ENCODE results near the gene STX16.

The STX16 gene

GRCh38 chr20:58619077-58619863 is 31.8 kb upstream of the STX16 start:
- DNase-seq = no peak

GRCh38 chr20:58619864-58620431 is 31.1 kb upstream of the STX16 start:
- no peak for DNase-seq

DNA sequence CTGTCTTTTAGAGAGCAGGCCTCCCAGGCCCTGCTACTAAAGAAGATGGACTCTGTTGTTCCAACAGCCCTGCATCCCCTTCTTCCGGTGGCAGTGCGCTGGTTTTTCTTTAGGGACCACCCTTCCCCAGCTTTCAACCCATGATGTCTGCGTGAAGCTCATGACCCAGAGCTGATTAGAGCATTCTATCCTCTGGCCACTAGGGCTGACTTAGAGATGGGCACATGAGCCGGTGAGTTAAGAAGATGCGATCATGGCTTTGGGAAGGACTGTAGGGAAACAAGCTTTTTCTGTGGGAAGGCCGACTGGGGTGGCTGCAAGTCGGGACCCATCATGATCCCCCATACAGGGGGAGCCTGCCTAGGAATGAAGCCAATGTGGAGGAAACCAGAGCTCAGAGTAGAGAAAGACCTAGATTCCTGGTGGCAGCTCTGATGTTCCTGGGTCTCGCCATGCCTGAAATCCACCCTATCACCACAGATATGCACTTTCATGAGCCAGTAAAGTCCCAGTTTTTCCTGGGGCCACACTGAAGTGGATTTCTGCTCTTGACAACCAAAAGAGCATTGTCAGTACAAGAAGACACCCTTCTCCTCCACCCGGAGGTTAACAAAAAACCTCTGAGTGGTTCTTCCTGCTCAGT is 29.1 kb upstream of the STX16 start:
- no peak for DNase-seq

- no peak for DNase-seq
Measured at GRCh38 chr20:58622671-58623578, 28.2 kb upstream of the STX16 start.

DNA sequence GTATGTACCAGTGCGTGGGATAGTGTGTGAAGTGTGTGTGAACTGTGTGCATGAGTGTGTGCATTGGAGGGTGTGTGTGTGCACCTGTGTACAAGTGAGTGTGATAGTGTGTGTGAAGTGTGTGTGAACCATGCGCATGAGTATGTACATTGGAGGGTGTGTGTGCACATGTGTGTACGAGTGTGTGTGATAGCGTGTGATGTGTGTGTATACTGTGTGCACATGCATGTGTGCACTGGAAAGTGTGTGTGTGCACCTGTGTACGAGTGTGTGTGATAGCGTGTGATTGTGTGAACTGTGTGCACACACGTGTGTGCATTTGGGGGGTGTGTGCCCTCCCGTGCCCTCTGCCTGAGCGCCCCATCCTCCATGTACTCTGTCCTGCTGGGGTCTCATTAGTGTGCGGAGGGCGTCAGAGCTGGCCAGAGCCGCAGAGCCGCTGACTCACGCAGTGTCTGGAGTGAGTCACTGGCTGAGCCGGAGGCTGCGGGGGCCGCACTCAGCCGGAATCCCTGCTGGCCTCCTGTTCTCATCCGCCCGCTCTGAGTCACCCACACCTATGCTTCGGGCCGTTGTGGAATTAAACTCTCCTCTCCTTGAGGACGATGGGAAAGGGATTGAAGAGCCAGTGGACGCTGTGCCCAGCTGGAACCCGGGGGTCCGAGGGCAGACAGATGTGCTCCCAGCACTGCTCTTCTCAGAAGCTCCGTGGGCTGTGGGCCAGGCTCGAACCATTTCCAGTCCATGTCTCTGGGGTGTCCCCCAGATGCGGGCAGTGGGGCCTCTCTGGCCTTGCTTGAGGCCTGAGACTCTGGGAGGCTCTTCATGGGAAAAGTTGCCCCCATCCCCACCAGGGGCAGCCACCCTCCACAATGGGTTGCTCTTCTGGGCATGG is 27.3 kb upstream of the STX16 start:
- DNase-seq = no peak

GRCh38 chr20:58624687-58625086 is 26.4 kb upstream of the STX16 start:
- DNase-seq = no peak

DNA sequence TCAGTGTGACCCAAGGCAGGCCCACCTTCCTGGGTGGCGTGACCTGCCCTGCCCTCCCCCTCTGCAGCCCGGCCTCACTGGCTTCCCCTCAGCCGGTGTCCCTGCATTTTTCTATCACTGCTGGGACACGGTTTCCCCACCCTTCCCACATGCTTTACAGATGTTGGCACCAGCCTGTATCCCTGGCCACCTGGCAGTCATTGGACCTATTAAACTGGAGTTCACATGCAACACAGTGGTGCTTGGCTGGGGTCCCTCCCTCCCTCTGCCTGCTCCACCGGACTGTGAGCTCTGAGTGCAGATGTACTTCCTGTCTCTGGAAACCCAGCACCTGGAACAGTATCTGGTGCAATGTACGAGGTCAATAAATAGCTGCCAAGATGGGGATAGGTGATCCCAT is 25.5 kb upstream of the STX16 start:
- no peak for DNase-seq

DNA sequence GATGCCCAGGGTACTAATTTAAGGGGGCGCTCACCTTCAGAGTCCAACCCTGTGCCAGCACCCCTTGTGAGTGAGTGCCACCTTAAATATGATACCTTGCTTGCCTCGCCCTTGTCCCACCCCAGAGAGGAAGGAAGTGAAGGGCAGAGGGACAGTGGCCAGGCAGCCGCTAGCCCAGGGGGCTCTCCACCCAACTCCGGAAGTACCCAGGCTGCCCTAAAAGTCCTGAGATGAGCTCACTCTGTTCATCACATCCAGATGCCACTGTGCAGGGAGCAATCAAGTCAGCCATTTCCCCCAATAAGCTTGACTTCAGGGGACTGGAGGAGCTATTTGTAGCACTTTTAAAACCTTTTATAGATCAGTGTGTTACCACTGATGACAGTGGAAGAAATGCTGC is 25.0 kb upstream of the STX16 start:
- DNase-seq = no peak

GRCh38 chr20:58627212-58628072 is 23.6 kb upstream of the STX16 start:
- no peak for DNase-seq

- DNase-seq = no peak
Measured at GRCh38 chr20:58628491-58629214, 22.4 kb upstream of the STX16 start.

- no peak for DNase-seq
Measured at GRCh38 chr20:58629215-58629580, 21.9 kb upstream of the STX16 start.

GRCh38 chr20:58630063-58630462 is 21.0 kb upstream of the STX16 start:
- DNase-seq = no peak

GRCh38 chr20:58633161-58634053 is 17.7 kb upstream of the STX16 start:
- DNase-seq = no peak

DNA sequence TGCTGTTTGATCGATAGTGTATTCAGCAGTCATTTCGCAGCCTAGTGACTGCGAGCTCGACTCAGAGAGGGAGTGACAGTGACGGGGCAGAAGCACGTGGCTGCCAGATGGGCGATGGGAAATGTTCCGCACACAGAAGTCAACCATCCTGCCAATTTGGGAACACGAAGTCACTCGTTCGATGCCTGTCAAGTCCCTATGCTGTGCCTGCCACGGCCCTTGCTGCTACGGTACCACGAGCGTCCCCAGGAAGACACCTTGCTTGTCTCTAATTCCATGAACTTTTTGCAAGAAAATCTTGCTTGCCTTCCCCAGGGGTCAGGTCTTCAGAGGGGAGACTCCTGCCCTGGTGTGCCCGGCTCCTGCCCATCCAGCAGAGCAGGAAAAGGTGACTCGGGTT is 17.0 kb upstream of the STX16 start:
- DNase-seq = no peak

- no peak for DNase-seq
Measured at GRCh38 chr20:58634521-58635278, 16.4 kb upstream of the STX16 start.

DNA sequence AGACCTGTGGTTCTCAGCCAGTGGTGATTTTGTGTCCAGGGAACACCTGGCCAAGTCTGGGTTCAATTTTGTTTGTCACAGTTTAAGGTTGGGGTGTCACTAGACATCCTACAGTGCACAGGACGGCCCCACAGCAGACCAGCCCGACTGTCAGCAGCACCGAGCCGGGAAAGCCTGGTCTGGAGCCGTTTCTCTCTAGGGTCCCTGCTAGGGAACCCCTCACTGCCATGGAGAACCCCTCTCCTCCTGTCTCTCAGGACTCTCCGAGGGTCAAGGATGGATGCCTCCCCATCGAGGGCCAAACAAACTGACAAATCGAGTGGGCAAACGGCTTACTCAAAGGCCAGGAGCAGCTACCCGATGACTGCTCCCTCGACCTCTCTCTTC is 15.8 kb upstream of the STX16 start:
- no peak for DNase-seq

- DNase-seq = no peak
Measured at GRCh38 chr20:58636396-58636982, 14.6 kb upstream of the STX16 start.

DNA sequence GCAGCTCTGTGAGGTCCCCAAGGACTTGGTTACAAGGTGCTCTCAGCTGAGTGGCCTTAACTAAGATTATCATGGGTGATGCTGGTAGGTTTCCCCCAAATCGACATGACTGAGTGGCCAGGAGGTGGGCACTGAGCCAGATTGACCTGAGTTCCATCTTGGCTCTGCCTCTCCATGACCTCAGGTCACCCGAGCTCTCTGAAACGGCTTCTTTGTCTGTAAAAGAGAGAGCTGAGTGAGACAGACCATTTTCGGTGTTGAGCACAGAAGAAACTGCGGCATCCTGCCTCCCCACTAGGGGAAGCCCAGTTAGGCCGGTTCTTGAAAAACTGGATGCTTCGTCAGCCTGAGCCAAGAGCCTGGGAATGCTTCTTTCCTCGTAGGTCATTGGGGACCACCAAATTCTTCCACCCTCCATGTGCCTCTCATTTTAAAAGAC is 14.1 kb upstream of the STX16 start:
- no peak for DNase-seq

All from NCI-H2171 (cell line).